Measurements from ENCODE around the gene NLN. TPM values are rescaled to one million over a fixed set of nuclear protein-coding genes. Genes with fewer than 3 reads are reported as not detected.
A peak's percentile ranks its signal among the peaks of the same experiment; 100 is the strongest.
"Not testable (repeated sequence)": the region's sequence is repeated elsewhere in the genome, so short reads cannot be mapped to it uniquely, and the experiment has no call there.

NLN gene
- polyA plus RNA-seq, 1 experiment: 15.4 TPM

DNA sequence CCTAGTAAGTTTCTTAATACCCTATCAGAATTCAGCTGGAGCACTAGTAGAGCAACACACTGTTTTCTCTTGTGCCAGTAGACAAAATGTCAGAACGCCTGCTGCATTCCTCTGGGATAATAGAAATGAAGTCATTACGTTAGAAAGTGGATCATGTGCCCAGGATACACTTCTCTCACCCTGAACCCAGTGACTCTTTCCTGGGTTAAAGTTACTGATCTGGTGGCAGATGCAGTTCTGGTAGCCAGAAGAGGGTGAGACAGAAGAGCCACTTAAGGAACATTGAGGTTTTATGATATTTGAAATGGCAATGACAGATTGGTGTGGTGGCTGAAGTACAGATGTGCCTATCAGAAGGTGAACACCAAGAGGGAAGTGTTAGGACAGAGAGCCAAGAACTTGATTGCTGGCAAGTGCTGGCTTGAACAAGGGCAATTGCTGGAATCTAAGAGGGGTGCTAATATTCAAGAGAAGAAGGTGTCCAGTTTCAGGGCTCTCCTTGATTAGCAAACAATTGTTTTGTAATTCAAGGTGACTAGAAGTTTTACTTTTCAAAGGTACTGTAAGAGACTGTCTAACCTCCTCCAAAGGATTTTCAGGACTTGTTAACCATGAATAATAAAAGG is 110.7 kb downstream of the NLN start:
- CTCF ChIA-PET: no interaction called here
- DNase-seq (ENCODE audit: low read depth): no peak
- POLR2A ChIA-PET: no interaction called here
- Histone ChIP-seq H3K4me3 (ENCODE audit: low read depth, low read length) (no peak overlapping the region), H3K36me3 (ENCODE audit: control insufficient read depth, insufficient read depth, low read length) (no peaks in the 10 kb centered on the region), H3K27me3 (ENCODE audit: control insufficient read depth, insufficient read depth, low read length) (no peaks in the 10 kb centered on the region)
- TF ChIP-seq, protein P1, sequence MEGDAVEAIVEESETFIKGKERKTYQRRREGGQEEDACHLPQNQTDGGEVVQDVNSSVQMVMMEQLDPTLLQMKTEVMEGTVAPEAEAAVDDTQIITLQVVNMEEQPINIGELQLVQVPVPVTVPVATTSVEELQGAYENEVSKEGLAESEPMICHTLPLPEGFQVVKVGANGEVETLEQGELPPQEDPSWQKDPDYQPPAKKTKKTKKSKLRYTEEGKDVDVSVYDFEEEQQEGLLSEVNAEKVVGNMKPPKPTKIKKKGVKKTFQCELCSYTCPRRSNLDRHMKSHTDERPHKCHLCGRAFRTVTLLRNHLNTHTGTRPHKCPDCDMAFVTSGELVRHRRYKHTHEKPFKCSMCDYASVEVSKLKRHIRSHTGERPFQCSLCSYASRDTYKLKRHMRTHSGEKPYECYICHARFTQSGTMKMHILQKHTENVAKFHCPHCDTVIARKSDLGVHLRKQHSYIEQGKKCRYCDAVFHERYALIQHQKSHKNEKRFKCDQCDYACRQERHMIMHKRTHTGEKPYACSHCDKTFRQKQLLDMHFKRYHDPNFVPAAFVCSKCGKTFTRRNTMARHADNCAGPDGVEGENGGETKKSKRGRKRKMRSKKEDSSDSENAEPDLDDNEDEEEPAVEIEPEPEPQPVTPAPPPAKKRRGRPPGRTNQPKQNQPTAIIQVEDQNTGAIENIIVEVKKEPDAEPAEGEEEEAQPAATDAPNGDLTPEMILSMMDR (IDR thresholded peaks at IDR 0.05; ENCODE audit: insufficient read depth, low read depth, low read length): no peak

DNA sequence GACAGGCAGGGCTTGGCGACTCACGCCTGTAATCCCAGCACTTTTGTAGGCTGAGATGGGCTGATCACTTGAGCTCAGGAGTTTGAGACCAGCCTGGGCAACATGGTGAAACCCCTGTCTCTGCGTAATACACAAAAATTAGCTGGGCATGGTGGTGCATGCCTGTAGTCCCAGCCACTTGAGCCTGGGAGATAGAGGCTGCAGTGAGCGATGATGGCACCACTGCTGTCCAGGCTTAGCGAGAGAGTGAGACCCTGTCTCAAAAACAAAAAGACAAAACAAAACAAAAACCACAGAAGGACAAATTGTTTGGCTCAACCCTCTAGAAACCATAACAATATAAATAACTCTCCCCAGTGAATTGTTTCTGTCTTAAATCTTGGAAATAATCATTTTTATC is 111.8 kb downstream of the NLN start:
- TF ChIP-seq, protein P1 (IDR thresholded peaks at IDR 0.05; ENCODE audit: insufficient read depth, low read depth, low read length): no peak
- Histone ChIP-seq H3K27me3 (ENCODE audit: control insufficient read depth, insufficient read depth, low read length) (no peaks in the 10 kb centered on the region), H3K36me3 (ENCODE audit: control insufficient read depth, insufficient read depth, low read length) (no peaks in the 10 kb centered on the region), H3K4me3 (ENCODE audit: low read depth, low read length) (no peak overlapping the region)
- no peak for DNase-seq (ENCODE audit: low read depth)
- CTCF ChIA-PET: interaction anchor here (1.2 kb wide), 1 partner anchor 10 kb away, joined by 3 read pairs; no protein-coding TSS in a partner anchor
- POLR2A ChIA-PET: no interaction called here

DNA sequence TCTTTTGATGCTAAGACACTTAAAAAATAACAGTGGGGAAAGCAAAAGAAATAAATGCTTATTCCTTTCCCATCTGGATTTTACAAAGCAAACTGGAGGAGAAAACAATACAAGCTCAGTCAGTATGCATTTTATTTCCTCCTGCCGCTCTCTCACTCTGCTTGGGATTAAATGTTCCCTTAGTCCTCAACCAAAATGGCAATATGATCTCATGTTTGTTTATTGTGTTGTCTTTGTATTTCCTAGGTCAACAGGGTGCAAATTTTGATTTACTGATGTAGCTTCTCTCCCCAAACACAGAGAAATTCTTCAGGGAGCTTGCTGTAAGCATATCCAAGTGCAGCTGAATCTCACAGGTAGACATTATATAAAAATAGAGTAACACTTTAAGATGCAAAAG is 112.3 kb downstream of the NLN start:
- Histone ChIP-seq H3K27me3 (ENCODE audit: control insufficient read depth, insufficient read depth, low read length) (no peaks in the 10 kb centered on the region), H3K36me3 (ENCODE audit: control insufficient read depth, insufficient read depth, low read length) (no peaks in the 10 kb centered on the region), H3K4me3 (ENCODE audit: low read depth, low read length) (no peak overlapping the region)
- ChIA-PET POLR2A (no interaction called here), CTCF (interaction anchor here (1.2 kb wide), 1 partner anchor 9 kb away, joined by 3 read pairs; no protein-coding TSS in a partner anchor)
- DNase-seq (ENCODE audit: low read depth): no peak
- TF ChIP-seq, protein P1 (IDR thresholded peaks at IDR 0.05; ENCODE audit: insufficient read depth, low read depth, low read length): no peak

DNA sequence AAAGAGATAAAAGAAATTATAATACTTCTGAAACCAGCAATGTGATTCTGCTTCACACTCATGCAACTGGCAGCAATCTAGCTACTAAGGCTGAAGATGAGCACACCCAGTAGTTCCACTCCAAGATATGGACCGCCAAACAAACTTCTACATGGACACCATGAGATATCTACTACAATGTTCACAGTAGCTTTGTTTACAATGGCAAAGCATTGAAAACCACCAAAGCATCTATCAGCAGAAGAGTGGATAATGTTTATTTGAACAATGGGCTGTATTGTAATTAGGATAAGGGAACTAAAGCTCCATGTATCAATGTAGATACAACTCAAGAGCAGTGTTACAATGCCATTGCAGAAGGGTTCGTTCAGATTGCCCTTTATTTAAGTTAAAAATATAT is 113.2 kb downstream of the NLN start:
- ChIA-PET POLR2A (no interaction called here), CTCF (no interaction called here)
- Histone ChIP-seq H3K4me3 (ENCODE audit: low read depth, low read length) (no peak overlapping the region), H3K36me3 (ENCODE audit: control insufficient read depth, insufficient read depth, low read length) (no peaks in the 10 kb centered on the region), H3K27me3 (ENCODE audit: control insufficient read depth, insufficient read depth, low read length) (no peaks in the 10 kb centered on the region)
- DNase-seq (ENCODE audit: low read depth): no peak
- TF ChIP-seq, protein P1 (IDR thresholded peaks at IDR 0.05; ENCODE audit: insufficient read depth, low read depth, low read length): no peak

DNA sequence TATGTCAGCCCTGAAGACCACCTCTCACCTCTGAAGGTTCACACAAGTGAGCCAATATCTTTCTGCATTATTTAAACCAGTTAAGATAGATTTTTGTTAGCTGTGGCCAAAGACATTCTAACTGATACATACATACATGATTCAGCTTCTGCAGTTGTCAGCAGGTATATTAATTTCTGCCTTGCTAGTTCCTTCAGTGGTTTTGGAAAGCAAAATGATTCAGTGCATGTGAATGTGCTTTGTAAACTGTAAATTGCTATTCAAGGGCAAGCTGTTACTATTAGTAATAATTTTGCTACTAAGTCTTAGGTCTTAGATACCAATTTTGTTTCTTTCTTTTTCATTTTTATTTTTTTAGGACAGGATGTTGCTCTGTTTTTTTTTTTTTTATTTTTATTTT is 115.1 kb downstream of the NLN start:
- TF ChIP-seq, protein P1 (IDR thresholded peaks at IDR 0.05; ENCODE audit: insufficient read depth, low read depth, low read length): no peak
- ChIA-PET POLR2A (no interaction called here), CTCF (no interaction called here)
- Histone ChIP-seq H3K27me3 (ENCODE audit: control insufficient read depth, insufficient read depth, low read length) (no peaks in the 10 kb centered on the region), H3K36me3 (ENCODE audit: control insufficient read depth, insufficient read depth, low read length) (no peaks in the 10 kb centered on the region), H3K4me3 (ENCODE audit: low read depth, low read length) (no peak overlapping the region)
- peak; percentile 35 for DNase-seq (ENCODE audit: low read depth)

DNA sequence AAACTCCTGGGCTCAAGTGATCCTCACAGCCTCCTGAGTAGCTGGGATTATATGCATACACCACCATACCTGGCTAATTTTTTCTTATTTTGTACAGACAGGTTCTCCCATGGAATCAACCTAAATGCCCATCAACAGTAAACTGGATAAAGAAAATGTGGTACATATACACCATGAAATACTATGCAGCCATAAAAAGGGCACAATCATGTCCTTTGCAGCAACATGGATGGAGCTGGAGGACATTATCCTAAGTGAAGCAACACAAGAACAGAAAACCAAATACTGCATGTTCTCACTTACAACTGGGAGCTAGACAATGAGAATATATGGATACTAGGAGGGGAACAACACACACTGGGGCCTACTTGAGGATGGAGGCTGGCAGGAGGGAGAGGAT is 117.2 kb downstream of the NLN start:
- POLR2A ChIA-PET: interaction anchor here (0.7 kb wide), 1 partner anchor 43 kb away, joined by 4 read pairs; no protein-coding TSS in a partner anchor
- not testable (repeated sequence) for H3K36me3 ChIP-seq (ENCODE audit: control insufficient read depth, insufficient read depth, low read length); DNase-seq (ENCODE audit: low read depth); H3K4me3 ChIP-seq (ENCODE audit: low read depth, low read length); H3K27me3 ChIP-seq (ENCODE audit: control insufficient read depth, insufficient read depth, low read length)
- CTCF ChIA-PET: interaction anchor here (0.7 kb wide), 1 partner anchor 9 kb away, joined by 4 read pairs; no protein-coding TSS in a partner anchor
